GM12874 (cell line): Measurements from ENCODE around the gene ATOH8.
A peak's percentile ranks its signal among the peaks of the same experiment; 100 is the strongest.

Experiments
- CTCF ChIP-seq: IDR thresholded peaks from 2 replicates; pipeline ENCODE4 v1.5.1; 2011; ENCODE audit warnings: low read depth, mild to moderate bottlenecking, control low read depth, low read length, moderate library complexity; ENCODE audit not compliant: insufficient read depth

The ATOH8 gene

GRCh38 chr2:85746321-85747004, 7.3 kb upstream of the ATOH8 start:
- no peak for TF ChIP-seq CTCF

- no peak for TF ChIP-seq CTCF
Measured at GRCh38 chr2:85747441-85747840, 6.3 kb upstream of the ATOH8 start.

- no peak for TF ChIP-seq CTCF
Measured at GRCh38 chr2:85748039-85748734, 5.6 kb upstream of the ATOH8 start.

GRCh38 chr2:85748985-85749875, 4.6 kb upstream of the ATOH8 start:
- TF ChIP-seq CTCF, result no peak

- peak; percentile 65 for TF ChIP-seq CTCF
Measured at GRCh38 chr2:85750587-85751575, 2.9 kb upstream of the ATOH8 start.

GRCh38 chr2:85751627-85752026, 2.2 kb upstream of the ATOH8 start:
- TF ChIP-seq CTCF, result no peak
